ENCODE data around the gene CBX1. TPM values are rescaled to one million over a fixed set of nuclear protein-coding genes. Genes with fewer than 3 reads are reported as not detected.
A peak's percentile ranks its signal among the peaks of the same experiment; 100 is the strongest.

The CBX1 gene
- total RNA-seq, 1 experiment from 2014 or later, result 77.3 TPM

GRCh38 chr17:48057626-48058025, 43.7 kb downstream of the CBX1 start:
- TF ChIP-seq CTCF (IDR thresholded peaks at IDR 0.05; ENCODE audit: unreplicated experiment), result no peak
- intact Hi-C loops (cut with micrococcal nuclease), result no loop called here
- Mint-ChIP-seq H3K36me3 (ENCODE audit: insufficient read depth, unreplicated experiment) (peaks cover 90% of the 10 kb centered on the region), H3K4me3 (ENCODE audit: unreplicated experiment) (no peak overlapping the region), H3K27ac (ENCODE audit: low read depth, unreplicated experiment) (no peak overlapping the region), H3K9me3 (ENCODE audit: unreplicated experiment) (no peaks in the 10 kb centered on the region), H3K27me3 (ENCODE audit: insufficient read depth, unreplicated experiment) (no peaks in the 10 kb centered on the region), H3K4me1 (ENCODE audit: insufficient read depth, unreplicated experiment) (peaks cover 44% of the 10 kb centered on the region)
- no peak for DNase-seq (ENCODE audit: unreplicated experiment)
- no TSS peak for BruUV-seq (replicated peaks)
- ChIA-PET CTCF (interaction anchor here (0.7 to 1.6 kb wide), 4 partner anchors 10 to 50 kb away, joined by 3 to 5 read pairs (median 4); partner anchors contain the start of gene SNX11), POLR2A (interaction anchor here (1.0 to 17.1 kb wide), 6 partner anchors 8 to 51 kb away, joined by 4 to 353 read pairs (median 6); partner anchors contain the start of gene NFE2L1)

GRCh38 chr17:48056879-48057278, 44.4 kb downstream of the CBX1 start:
- H3K27ac Mint-ChIP-seq (ENCODE audit: low read depth, unreplicated experiment), result peak overlapping the region; percentile 93
- no peaks in the 10 kb centered on the region for H3K9me3 Mint-ChIP-seq (ENCODE audit: unreplicated experiment)
- DNase-seq (ENCODE audit: unreplicated experiment), result no peak
- ChIA-PET POLR2A (interaction anchor here (1.2 to 17.1 kb wide), 4 partner anchors 8 to 17 kb away, joined by 4 to 353 read pairs (median 8); partner anchors contain the start of gene NFE2L1), CTCF (no interaction called here)
- intact Hi-C loops (cut with micrococcal nuclease), result no loop called here
- no peaks in the 10 kb centered on the region for H3K27me3 Mint-ChIP-seq (ENCODE audit: insufficient read depth, unreplicated experiment)
- H3K4me1 Mint-ChIP-seq (ENCODE audit: insufficient read depth, unreplicated experiment), result peaks cover 51% of the 10 kb centered on the region
- peaks cover 90% of the 10 kb centered on the region for H3K36me3 Mint-ChIP-seq (ENCODE audit: insufficient read depth, unreplicated experiment)
- H3K4me3 Mint-ChIP-seq (ENCODE audit: unreplicated experiment), result no peak overlapping the region
- BruUV-seq (replicated peaks), result no TSS peak
- TF ChIP-seq CTCF (IDR thresholded peaks at IDR 0.05; ENCODE audit: unreplicated experiment), result no peak

GRCh38 chr17:48056246-48056745, 45.0 kb downstream of the CBX1 start:
- no peak for DNase-seq (ENCODE audit: unreplicated experiment)
- H3K9me3 Mint-ChIP-seq (ENCODE audit: unreplicated experiment), result no peaks in the 10 kb centered on the region
- ChIA-PET POLR2A (interaction anchor here (0.8 to 17.1 kb wide), 6 partner anchors 8 to 44 kb away, joined by 3 to 353 read pairs (median 9); partner anchors contain the start of gene NFE2L1), CTCF (interaction anchor here (1.3 to 2.2 kb wide), 2 partner anchors 17 to 24 kb away, joined by 6 to 10 read pairs; no protein-coding TSS in a partner anchor)
- H3K27me3 Mint-ChIP-seq (ENCODE audit: insufficient read depth, unreplicated experiment), result no peaks in the 10 kb centered on the region
- BruUV-seq (replicated peaks), result no TSS peak
- H3K4me1 Mint-ChIP-seq (ENCODE audit: insufficient read depth, unreplicated experiment), result peaks cover 56% of the 10 kb centered on the region
- peak overlapping the region; percentile 91 for H3K4me3 Mint-ChIP-seq (ENCODE audit: unreplicated experiment)
- peak overlapping the region; percentile 93 for H3K27ac Mint-ChIP-seq (ENCODE audit: low read depth, unreplicated experiment)
- TF ChIP-seq CTCF (IDR thresholded peaks at IDR 0.05; ENCODE audit: unreplicated experiment), result no peak
- intact Hi-C loops (cut with micrococcal nuclease), result no loop called here
- peaks cover 90% of the 10 kb centered on the region for H3K36me3 Mint-ChIP-seq (ENCODE audit: insufficient read depth, unreplicated experiment)

GRCh38 chr17:48055531-48056245, 45.6 kb downstream of the CBX1 start:
- Mint-ChIP-seq H3K27ac (ENCODE audit: low read depth, unreplicated experiment) (peak overlapping the region; percentile 93), H3K4me3 (ENCODE audit: unreplicated experiment) (peak overlapping the region; percentile 91), H3K36me3 (ENCODE audit: insufficient read depth, unreplicated experiment) (peaks cover 90% of the 10 kb centered on the region), H3K27me3 (ENCODE audit: insufficient read depth, unreplicated experiment) (no peaks in the 10 kb centered on the region), H3K4me1 (ENCODE audit: insufficient read depth, unreplicated experiment) (peaks cover 62% of the 10 kb centered on the region), H3K9me3 (ENCODE audit: unreplicated experiment) (no peaks in the 10 kb centered on the region)
- POLR2A ChIA-PET, result interaction anchor here (0.8 to 17.1 kb wide), 6 partner anchors 7 to 44 kb away, joined by 3 to 353 read pairs (median 9); partner anchors contain the start of gene NFE2L1
- peak; percentile 77 for DNase-seq (ENCODE audit: unreplicated experiment)
- no peak for TF ChIP-seq CTCF (IDR thresholded peaks at IDR 0.05; ENCODE audit: unreplicated experiment)
- intact Hi-C loops (cut with micrococcal nuclease), result loop anchor here (2.0 kb wide), 1 partner anchor 45 kb away; the partner anchor contains the start of gene CBX1
- BruUV-seq (replicated peaks), result no TSS peak
- CTCF ChIA-PET, result interaction anchor here (0.7 to 2.2 kb wide), 4 partner anchors 18 to 86 kb away, joined by 3 to 10 read pairs (median 4); no protein-coding TSS in a partner anchor
